Measurements from ENCODE around the gene SETD9.

SETD9 gene

GRCh38 chr5:56934325-56934724 lies 24.9 kb downstream of the SETD9 start:
- DNase-seq (ENCODE audit: low spot score) (no peak), FAIRE-seq (no peak)

DNA sequence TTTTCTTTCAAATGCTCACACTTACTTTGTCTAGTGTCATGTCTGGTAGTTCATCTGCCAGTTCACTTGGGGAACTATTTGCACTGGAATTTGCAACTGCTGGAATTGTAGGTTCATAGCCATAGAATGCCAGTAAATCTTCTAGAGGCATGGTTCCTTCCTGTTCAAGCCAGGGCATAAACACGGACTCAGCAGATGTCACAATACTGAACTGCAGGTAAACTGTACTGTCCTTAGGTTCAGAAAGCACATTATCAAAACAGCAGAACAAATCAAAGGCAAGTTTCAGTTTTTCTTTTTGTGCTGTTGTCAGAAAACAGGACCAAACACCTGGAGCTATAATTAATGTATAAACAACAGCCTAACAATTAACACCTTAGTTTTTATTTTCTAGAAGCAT lies 29.5 kb downstream of the SETD9 start:
- FAIRE-seq (no peak), DNase-seq (ENCODE audit: low spot score) (no peak)

DNA sequence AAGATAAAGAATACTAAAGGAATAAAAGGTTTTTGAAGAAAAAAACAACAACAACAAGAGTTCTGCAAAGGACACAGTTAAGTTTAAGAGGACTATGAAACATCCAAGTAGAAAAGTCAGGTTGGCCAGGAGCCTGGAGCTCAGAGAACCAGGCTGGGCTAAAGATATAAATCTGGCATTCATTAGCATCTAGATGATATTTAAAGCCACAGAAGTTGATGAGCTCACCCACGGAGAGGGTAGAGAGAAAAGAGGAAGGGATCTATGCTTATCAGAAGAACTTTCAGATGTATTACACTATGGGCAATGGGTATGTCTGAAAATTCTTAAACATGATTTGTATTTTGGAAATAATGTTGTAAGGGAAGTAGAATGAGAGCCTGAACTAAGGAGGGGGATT lies 32.6 kb downstream of the SETD9 start:
- DNase-seq (ENCODE audit: low spot score) (no peak), FAIRE-seq (no peak)

- no peak for FAIRE-seq
- DNase-seq (ENCODE audit: low spot score) = no peak
Observed at GRCh38 chr5:56947052-56947451, 37.7 kb downstream of the SETD9 start.

DNA sequence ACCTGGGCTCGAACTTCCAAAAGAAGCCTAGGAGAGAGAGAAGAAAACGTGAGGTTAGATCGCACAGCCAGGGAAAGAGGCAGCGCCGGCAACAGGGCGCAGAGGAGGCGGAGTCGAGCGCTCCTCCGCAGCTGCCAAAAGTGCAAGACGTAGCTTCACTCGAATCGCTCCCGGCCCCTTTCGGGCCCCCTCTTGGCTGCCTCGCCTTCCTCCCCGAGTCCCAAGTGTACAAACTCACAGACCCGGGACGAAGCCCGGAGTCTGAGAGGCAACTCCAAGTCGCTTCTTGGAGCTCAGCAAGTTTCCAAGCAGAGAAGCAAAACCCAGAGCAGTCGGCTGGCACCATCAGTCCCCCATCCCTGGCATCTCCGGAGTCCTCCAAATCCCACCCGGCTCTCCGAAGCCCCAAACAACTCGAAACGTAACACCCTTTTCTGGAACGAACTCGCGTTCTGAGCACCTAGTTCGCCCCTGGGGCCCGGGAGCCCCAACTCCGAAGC lies 41.3 kb downstream of the SETD9 start:
- DNase-seq (ENCODE audit: low spot score) (no peak), FAIRE-seq (no peak)

- DNase-seq (ENCODE audit: low spot score) (no peak), FAIRE-seq (no peak)
Observed at GRCh38 chr5:56951126-56951945, 41.9 kb downstream of the SETD9 start.

- FAIRE-seq (no peak), DNase-seq (ENCODE audit: low spot score) (peak; percentile 30)
Observed at GRCh38 chr5:56951946-56952691, 42.7 kb downstream of the SETD9 start, which contains the start of gene MIER3. MIER3 (minus strand) TSS chr5:56952123; CDS start chr5:56952102, 21 bp downstream.

DNA sequence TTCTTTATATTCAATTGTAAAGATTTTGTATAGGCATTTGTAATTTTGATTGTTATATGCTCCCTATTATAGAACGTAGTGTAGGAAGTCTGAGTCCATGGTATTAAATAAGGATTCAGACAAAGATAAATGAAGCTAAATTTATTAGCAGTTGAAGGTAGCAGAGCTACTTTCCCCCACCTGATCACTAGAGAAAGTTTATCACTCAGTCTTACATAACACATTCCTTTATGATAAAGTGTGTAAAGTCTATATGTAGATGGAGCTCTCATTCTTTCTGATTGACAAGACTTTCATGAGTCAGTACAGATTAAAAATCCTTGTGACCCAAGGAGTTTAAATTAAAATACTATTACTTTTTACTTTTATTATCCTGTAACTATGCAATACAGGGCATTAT lies 44.9 kb downstream of the SETD9 start:
- DNase-seq (ENCODE audit: low spot score) = no peak
- FAIRE-seq = no peak

GRCh38 chr5:56958595-56958994 lies 49.2 kb downstream of the SETD9 start:
- no peak for DNase-seq (ENCODE audit: low spot score)

GRCh38 chr5:56959326-56959725 lies 49.9 kb downstream of the SETD9 start:
- DNase-seq (ENCODE audit: low spot score) (no peak), FAIRE-seq (no peak)

More at GRCh38 chr5:56958595-56958994, 49.2 kb downstream of the SETD9 start:
- FAIRE-seq = no peak

GRCh38 chr5:56961746-56962145 lies 52.4 kb downstream of the SETD9 start:
- FAIRE-seq = no peak
- no peak for DNase-seq (ENCODE audit: low spot score)

DNA sequence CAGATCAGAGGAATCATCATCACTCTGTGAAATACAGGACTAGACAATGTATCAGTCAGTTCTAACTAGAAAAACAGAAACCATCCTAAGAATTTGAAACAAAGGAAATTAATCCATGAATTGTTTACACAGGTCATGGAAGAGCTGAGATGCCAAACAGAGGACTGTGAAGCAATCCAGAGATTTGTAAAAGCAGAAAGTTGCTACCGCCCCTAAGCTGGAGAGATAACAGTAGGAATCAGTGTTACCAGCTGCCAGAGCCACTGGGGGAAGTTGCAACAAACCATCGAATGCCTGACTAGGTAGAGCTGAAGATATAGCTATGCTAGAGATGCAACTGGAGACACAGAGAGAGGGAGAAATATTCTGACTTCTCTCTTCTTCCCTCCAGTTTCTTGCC lies 52.9 kb downstream of the SETD9 start:
- DNase-seq (ENCODE audit: low spot score) (no peak), FAIRE-seq (no peak)

DNA sequence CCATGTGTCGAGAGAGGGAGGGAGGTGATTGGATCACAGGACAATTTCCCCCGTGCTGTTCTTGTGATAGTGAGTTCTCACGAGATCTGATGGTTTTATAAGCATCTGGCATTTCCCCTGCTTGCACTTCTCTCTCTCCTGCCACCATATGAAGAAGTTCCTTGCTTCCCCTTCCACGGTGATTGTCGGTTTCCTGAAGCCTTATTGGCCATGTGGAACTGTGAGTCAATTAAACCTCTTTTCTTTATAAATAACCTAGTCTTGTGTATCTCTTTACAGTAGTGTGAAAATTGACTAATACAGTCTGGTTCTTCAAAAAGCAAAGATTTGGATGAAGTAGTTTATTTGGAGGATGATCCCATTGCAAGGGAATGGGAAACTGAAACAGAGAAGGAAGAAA lies 53.9 kb downstream of the SETD9 start:
- no peak for FAIRE-seq
- DNase-seq (ENCODE audit: low spot score) = no peak

DNA sequence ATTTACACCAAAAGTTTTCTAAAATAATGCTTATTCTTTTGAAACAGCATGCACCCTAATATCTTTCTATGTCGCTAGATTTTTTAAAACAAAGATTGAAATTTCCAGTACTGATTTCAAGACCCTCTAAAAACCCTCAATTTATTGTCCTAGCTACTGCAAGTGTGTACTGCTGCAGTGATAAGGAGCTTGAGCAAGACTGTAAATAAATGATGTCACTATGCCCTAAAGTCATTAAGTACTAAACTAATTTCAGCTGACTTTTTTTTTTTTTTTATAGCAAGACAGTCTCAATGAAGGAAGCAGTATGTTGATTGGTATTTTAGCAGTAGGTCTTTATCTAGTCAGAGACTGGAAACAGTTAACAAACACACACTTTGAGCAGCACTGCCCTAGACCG lies 54.8 kb downstream of the SETD9 start:
- DNase-seq (ENCODE audit: low spot score) (no peak), FAIRE-seq (no peak)
